ENCODE data around the gene TMEM263.
A peak's percentile ranks its signal among the peaks of the same experiment; 100 is the strongest.
"Not testable (repeated sequence)": the region's sequence is repeated elsewhere in the genome, so short reads cannot be mapped to it uniquely, and the experiment has no call there.

TMEM263 gene

GRCh38 chr12:106955377-106956047, at the start of gene TMEM263:
Gene TMEM263, plus strand, starts transcription at chr12:106955907. Its CDS starts 11,210 bp downstream, at chr12:106967117.
- DNase-seq = peak; percentile 64 to 93

- no peak for DNase-seq
Observed at GRCh38 chr12:106906715-106907114, 49.0 kb upstream of the TMEM263 start.

- peak in 1 of 2 experiments; percentile 40 for DNase-seq
Observed at GRCh38 chr12:106907411-106907810, 48.3 kb upstream of the TMEM263 start.

DNA sequence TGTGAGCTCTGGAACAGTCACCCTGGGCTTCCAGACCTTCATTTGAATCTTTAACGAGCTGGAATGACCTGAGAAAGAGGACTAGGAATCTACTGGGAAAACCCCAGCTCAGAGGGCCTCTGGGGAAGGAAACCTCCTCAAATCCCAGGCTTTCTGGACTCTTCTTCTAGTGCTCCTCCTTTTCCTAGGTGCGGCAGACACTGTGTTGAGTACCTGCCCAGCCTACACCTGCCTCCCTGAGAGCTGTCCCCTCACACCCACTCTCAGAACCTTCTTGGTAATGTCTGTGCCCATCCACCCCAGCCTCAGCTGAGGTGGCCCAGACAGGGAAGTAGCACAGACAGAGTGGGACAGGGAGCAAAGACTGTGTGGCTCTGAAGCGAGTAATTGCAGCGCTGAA, 47.9 kb upstream of the TMEM263 start:
- no peak for DNase-seq

DNA sequence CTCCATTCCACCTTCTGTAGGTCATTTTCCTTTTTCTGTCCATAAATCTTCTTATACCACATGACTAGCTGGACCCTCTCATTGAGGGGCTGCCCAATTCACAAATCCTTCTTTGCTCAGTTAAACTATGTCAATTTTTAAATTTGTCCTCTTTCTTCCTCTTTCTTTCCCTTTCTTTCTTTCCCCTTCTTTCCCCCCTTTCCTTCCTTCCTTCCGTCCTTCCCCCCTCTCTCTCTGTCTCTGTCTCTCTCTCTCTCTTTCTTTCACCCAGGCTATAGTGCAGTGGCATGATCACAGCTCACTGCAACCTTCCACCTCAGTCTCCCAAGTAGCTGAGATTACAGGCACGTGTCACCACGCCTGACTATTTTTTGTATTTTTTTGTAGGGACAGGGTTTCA, 47.1 kb upstream of the TMEM263 start:
- no peak for DNase-seq

GRCh38 chr12:106910202-106910601, 45.5 kb upstream of the TMEM263 start:
- DNase-seq = no peak

GRCh38 chr12:106911581-106911980, 44.1 kb upstream of the TMEM263 start:
- no peak for DNase-seq

GRCh38 chr12:106913456-106913855, 42.3 kb upstream of the TMEM263 start:
- no peak for DNase-seq

DNA sequence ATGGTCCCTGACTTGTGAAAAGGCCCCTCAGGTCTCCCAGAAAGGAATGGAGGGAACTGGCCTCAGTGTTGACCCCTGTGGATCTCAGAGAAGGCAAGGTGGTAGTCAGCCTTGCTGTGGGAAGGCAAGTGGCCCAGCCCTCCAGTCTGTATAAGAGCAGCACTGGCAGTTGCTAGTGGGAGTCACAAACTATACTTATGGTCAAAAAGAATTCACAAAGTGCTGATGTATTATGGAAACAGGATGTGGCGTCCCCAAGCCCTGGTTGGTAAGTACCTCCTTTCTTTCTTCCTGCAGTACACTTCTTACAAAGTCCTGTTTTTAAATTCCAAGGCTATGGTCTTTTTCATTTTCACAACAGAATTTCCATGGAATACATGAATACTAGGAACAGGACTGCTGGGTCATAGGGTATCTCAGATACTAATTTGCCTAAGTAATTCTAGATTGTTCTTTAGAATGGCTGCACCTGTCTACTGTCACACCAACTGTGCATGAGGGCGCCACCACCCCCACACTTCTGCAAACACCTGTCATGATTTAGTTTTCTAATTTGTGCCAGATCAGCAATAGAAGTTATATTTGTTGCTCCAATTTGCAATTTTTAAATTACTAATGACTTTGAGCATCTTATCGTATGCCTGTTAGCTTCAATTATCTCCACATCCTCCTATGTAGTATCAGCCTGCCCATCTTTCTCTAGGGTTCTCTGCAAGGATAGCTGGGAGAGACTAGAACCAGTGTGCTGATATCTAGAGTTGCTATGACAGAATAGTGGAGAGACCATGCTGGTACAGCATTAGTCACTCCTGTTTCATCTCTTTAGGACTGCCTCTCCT, 40.7 kb upstream of the TMEM263 start:
- DNase-seq = peak; percentile 46 to 72

- DNase-seq = no peak
Observed at GRCh38 chr12:106915635-106916026, 40.1 kb upstream of the TMEM263 start.

DNA sequence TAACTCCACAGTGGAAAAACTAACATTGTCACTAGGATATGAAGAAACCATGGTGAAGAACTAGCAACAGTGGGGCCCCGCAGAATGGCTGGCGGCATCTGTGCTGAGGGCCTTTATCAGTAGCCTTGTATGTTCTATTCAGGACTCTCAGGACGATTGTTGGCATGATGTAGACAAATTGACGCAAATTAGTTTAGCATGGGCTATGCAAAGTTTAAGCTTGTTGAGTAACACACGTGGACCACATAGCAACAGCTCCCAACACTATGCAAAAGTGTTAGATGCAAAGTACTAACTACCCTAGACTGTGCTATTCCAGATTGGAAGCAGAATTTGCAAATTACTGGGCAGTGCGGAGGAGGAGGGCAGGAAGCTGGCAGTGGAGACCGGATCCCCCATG, 38.2 kb upstream of the TMEM263 start:
- DNase-seq = peak; percentile 97 to 99

- DNase-seq = peak; percentile 68 to 80
Observed at GRCh38 chr12:106918746-106919145, 37.0 kb upstream of the TMEM263 start.

- DNase-seq = peak in 1 of 2 experiments; percentile 62
Observed at GRCh38 chr12:106919910-106920544, 35.7 kb upstream of the TMEM263 start.

DNA sequence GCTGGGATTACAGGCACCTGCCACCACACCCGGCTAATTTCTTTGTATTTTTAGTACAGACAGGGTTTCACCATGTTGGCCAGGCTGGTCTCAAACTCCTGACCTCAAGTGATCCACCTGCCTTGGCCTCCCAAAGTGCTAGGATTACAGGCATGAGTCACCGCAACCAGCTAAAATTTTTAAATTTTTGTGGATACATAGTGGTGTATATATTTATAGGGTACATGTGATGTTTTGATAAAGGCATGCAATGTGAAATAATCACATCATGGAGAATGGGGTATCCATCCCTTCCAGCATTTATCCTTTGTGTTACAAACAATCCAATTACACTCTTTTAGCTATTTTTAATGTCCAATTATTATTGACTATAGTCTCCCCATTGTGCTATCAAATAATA, 33.7 kb upstream of the TMEM263 start:
- DNase-seq = not testable (repeated sequence)

DNA sequence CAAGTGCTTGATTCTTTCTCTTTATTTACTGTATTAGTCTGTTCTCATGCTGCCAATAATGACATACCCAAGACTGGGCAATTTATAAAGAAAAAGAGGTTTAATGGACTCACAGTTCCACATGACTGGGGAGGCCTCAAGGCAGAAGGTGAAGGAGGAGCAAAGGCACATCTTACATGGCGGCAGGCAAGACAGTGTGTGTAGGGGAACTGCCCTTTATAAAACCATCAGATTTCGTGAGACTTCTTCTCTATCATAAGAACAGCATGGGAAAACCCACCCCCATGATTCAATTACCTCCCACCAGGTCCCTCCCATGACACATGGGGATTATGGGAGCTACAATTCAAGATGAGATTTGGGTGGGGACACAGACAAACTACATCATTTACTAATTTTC, 32.1 kb upstream of the TMEM263 start:
- not testable (repeated sequence) for DNase-seq

DNA sequence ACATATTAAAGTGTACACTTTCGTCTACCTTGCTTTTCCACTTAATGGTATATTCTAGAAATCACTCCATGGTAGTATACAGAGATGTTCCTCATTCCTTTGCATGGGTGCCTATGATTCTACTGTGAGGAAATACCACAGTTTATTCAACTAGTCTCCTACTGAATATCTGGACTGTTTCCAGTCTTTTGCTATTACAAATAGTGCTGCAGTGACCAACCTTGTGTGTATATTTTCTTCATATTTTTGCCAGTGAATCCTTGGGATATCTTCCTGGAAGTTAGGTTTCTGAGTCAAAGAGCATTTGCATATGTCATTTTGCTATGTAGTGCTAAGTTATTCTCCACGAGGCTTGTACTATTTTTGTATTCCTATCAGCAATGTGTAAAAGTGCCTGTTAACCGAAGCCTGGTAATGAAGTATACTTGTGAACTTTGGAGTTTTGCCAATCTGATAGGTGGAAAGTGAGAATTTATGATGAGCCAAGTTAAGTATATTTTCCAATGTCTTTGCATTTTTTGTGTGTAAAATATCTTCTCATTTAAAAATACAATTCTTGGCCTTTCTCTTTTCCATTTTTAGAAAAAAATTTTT, 31.3 kb upstream of the TMEM263 start:
- no peak for DNase-seq

DNA sequence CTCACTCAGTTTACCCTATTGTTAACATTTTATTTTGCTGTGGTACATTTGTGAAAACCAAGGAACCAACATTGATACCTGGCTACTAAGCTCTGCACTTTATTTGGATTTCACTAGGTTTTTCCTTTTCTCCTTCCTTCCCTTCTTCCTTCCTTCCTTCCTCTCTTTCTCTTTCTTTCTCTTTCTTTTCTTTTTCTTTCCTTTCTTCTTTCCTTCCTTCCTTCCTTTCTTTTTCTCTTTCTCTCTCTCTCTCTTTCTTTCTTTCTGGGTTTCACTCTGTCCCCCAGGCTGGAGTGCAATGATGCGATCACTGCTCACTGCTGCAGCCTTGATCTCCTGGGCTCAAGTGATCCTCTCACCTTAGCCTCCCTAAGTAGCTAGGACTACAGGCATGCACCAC, 29.1 kb upstream of the TMEM263 start:
- no peak for DNase-seq

DNA sequence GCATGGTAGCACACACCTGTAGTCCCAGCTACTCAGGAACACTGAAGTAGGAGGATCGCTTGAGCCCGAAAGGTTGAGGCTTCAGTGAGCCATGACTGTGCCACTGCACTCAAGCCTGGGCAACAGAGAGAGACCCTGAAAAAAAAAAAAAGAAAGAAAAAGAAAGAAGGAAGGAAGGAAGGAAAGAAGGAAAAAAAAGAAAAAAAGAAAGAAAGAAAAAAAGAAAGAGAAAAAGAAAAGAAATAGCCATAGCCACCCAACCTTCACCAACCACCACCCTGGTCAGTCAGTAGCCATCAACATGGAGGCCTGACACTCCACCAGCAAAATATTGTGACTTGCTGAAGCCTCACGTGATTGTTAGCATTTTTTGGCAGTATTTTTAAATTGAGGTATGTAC, 21.4 kb upstream of the TMEM263 start:
- DNase-seq = no peak

DNA sequence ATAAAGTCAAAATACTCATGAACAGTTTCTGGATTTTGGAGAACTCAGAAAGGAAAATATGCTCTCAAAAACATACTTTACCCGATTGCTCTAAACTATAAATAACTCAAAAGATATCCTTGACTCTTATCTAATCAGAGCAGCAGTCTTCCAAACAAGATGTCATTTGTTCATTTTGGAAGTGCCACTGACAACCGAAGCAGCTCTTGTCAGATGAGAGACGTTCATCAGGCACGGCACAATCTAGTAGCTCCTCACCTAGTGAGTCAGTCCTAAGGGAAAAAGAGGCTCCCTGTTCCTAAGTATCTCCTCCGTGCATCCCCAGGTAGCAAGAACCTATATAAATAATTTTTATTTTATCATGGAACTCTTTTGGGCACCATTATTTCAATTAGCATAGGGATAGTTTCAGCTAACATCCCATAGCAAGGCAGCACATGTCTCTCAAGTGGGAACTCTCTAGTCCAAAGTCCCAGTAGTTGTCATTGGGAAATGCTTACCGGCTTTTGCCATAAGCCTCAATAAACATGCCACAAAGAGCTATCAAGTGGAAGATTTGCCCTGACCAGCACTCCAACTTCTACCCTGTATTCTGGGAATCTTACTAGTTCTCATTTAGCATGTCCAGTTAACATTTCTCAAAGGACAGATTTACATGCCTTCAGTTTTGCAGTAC, 14.1 kb upstream of the TMEM263 start:
- no peak for DNase-seq

DNA sequence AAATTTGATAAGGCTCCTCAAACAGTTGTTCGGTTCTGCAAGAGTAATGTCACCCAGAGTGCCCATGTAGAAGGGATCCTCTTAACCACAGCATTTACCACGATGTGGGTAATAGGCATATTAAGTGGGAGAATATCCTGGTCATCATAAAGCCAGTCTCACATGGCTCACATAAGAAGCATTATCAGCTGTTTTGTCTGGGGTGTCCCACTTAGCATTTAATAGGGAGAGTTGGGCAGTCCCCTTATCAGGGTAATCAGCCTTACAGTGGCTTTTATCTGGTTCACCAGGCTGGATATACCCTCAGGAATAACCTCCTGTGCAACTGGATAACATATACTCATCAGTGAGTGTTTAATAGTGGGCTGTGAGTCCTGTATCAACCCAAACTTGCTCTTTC, 12.9 kb upstream of the TMEM263 start:
- no peak for DNase-seq

GRCh38 chr12:106945261-106945851, 10.4 kb upstream of the TMEM263 start:
- no peak for DNase-seq

GRCh38 chr12:106947461-106947860, 8.2 kb upstream of the TMEM263 start:
- DNase-seq = no peak

All from NCI-H526 (cell line).